ENCODE measurements around the gene PAQR4. TPM values are rescaled to one million over a fixed set of nuclear protein-coding genes. Genes with fewer than 3 reads are reported as not detected.

PAQR4 gene
- total and polyA plus RNA-seq, 2 of the 13 experiments (the other 11 are each of a cell fraction or from before 2014, with no cell fraction given): 15.9 to 24.8 TPM

GRCh38 chr16:3007059-3007956, 38.2 kb downstream of the PAQR4 start (continued):
- TF ChIP-seq LRRFIP1 (CRISPR knock-in tag; conservative IDR thresholded peaks at IDR 0.05) (no peak), NR2F6 (IDR thresholded peaks at IDR 0.05) (no peak), NR2F6 (CRISPR knock-in tag; IDR thresholded peaks at IDR 0.05) (peak; percentile 56), PAXIP1 (CRISPR knock-in tag; conservative IDR thresholded peaks at IDR 0.05) (peak; percentile 72), ZNF777 (CRISPR knock-in tag; IDR thresholded peaks at IDR 0.05) (0 out of 2 replicates have a peak, but pooled peaks have one; percentile 22)
- TF ChIP-seq, protein P1, sequence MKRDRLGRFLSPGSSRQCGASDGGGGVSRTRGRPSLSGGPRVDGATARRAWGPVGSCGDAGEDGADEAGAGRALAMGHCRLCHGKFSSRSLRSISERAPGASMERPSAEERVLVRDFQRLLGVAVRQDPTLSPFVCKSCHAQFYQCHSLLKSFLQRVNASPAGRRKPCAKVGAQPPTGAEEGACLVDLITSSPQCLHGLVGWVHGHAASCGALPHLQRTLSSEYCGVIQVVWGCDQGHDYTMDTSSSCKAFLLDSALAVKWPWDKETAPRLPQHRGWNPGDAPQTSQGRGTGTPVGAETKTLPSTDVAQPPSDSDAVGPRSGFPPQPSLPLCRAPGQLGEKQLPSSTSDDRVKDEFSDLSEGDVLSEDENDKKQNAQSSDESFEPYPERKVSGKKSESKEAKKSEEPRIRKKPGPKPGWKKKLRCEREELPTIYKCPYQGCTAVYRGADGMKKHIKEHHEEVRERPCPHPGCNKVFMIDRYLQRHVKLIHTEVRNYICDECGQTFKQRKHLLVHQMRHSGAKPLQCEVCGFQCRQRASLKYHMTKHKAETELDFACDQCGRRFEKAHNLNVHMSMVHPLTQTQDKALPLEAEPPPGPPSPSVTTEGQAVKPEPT (CRISPR knock-in tag; IDR thresholded peaks at IDR 0.05; ENCODE audit: low read depth): no peak
- TF ChIP-seq, protein P2, sequence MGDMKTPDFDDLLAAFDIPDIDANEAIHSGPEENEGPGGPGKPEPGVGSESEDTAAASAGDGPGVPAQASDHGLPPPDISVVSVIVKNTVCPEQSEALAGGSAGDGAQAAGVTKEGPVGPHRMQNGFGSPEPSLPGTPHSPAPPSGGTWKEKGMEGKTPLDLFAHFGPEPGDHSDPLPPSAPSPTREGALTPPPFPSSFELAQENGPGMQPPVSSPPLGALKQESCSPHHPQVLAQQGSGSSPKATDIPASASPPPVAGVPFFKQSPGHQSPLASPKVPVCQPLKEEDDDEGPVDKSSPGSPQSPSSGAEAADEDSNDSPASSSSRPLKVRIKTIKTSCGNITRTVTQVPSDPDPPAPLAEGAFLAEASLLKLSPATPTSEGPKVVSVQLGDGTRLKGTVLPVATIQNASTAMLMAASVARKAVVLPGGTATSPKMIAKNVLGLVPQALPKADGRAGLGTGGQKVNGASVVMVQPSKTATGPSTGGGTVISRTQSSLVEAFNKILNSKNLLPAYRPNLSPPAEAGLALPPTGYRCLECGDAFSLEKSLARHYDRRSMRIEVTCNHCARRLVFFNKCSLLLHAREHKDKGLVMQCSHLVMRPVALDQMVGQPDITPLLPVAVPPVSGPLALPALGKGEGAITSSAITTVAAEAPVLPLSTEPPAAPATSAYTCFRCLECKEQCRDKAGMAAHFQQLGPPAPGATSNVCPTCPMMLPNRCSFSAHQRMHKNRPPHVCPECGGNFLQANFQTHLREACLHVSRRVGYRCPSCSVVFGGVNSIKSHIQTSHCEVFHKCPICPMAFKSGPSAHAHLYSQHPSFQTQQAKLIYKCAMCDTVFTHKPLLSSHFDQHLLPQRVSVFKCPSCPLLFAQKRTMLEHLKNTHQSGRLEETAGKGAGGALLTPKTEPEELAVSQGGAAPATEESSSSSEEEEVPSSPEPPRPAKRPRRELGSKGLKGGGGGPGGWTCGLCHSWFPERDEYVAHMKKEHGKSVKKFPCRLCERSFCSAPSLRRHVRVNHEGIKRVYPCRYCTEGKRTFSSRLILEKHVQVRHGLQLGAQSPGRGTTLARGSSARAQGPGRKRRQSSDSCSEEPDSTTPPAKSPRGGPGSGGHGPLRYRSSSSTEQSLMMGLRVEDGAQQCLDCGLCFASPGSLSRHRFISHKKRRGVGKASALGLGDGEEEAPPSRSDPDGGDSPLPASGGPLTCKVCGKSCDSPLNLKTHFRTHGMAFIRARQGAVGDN (CRISPR knock-in tag; IDR thresholded peaks at IDR 0.05): peak; percentile 85
